Endodermal cell (in vitro differentiated cells): ENCODE data around the gene PLPP6. TPM values are rescaled to one million over a fixed set of nuclear protein-coding genes. Genes with fewer than 3 reads are reported as not detected.

ENCODE experiments used
- DNase-seq: peaks from one replicate; pipeline ENCODE4 v3.0.0-alpha.2; 2017
- H3K27ac ChIP-seq: 2 replicates; pipeline ENCODE4 v1.5.1; 2013; ENCODE audit warnings: mild to moderate bottlenecking, low read depth, low read length, moderate library complexity
- H3K27me3 ChIP-seq: 2 replicates; pipeline ENCODE4 v1.6.1; 2013; ENCODE audit warnings: mild to moderate bottlenecking, low read length, moderate library complexity; ENCODE audit not compliant: insufficient read depth, control insufficient read depth, poor library complexity, severe bottlenecking
- H3K36me3 ChIP-seq: 2 replicates; pipeline ENCODE4 v1.7.0; 2013; ENCODE audit warnings: mild to moderate bottlenecking, low read length, moderate library complexity; ENCODE audit not compliant: control insufficient read depth, insufficient read depth
- H3K4me1 ChIP-seq: one replicate; pipeline ENCODE4 v1.7.0; 2013; ENCODE audit warnings: low read length; ENCODE audit not compliant: control insufficient read depth, insufficient read depth
- H3K4me3 ChIP-seq: 2 replicates; pipeline ENCODE4 v1.5.1; 2013; ENCODE audit warnings: mild to moderate bottlenecking, low read length, moderate library complexity
- H3K9ac ChIP-seq: 2 replicates; pipeline ENCODE4 v1.6.1; 2013; ENCODE audit warnings: mild to moderate bottlenecking, low read length, moderate library complexity; ENCODE audit not compliant: poor library complexity, severe bottlenecking; ENCODE audit errors: extremely low read depth
- H3K9me3 ChIP-seq: 2 replicates; pipeline ENCODE4 v1.6.1; 2013; ENCODE audit warnings: mild to moderate bottlenecking, low read length, moderate library complexity; ENCODE audit not compliant: control insufficient read depth
- H3K27ac Mint-ChIP-seq: 2 replicates; pipeline ENCODE4 v1.8.0; 2020; ENCODE audit warnings: mixed read lengths
- H3K27me3 Mint-ChIP-seq: 2 replicates; pipeline ENCODE4 v1.8.0; 2021; ENCODE audit warnings: mild to moderate bottlenecking, mixed read lengths; ENCODE audit not compliant: insufficient read depth
- H3K36me3 Mint-ChIP-seq: 2 replicates; pipeline ENCODE4 v1.8.0; 2020; ENCODE audit warnings: low read depth, mixed read lengths
- H3K4me1 Mint-ChIP-seq: 2 replicates; pipeline ENCODE4 v1.8.0; 2020; ENCODE audit warnings: mixed read lengths
- H3K4me3 Mint-ChIP-seq: 2 replicates; pipeline ENCODE4 v1.8.0; 2020; ENCODE audit warnings: mild to moderate bottlenecking, moderate library complexity, mixed read lengths
- H3K9me3 Mint-ChIP-seq: 2 replicates; pipeline ENCODE4 v1.8.0; 2020; ENCODE audit warnings: mild to moderate bottlenecking, mixed read lengths
- WGBS, 2 experiments: methylation state at CpG; one replicate each; pipeline versions ENCODE4 v1.1.5 to v1.1.7; 2013; ENCODE audit warnings: missing lambda C conversion rate in 2 of 2, mixed read lengths in 1 of 2; ENCODE audit not compliant: insufficient coverage in 1 of 2, insufficient read length in 1 of 2; 5-methylcytosine and 5-hydroxymethylcytosine counted together
- total RNA-seq, 2 donors: library from RNA; stranded (reverse); fragmentation: NEBNext Ultra II Directional in 1 of 2; extraction: Animal tissue kit (Norgen Biotek cat#: 25700) in 1 of 2; gene quantifications; 2 replicates in 1 of 2; 3 replicates in 1 of 2; pipeline ENCODE4 v1.2.1, GENCODE V29; 2021
- TF ChIP-seq, protein P1 (sequence below): fragments of 200-600 bp; sonication (generic); conservative IDR thresholded peaks from 2 replicates; pipeline ENCODE4 v1.5.0; 2021; ENCODE audit warnings: antibody characterized with exemption, mild to moderate bottlenecking

PLPP6 gene
- total RNA-seq, 2 donors from 2014 or later, result 13.1 to 19.6 TPM

DNA sequence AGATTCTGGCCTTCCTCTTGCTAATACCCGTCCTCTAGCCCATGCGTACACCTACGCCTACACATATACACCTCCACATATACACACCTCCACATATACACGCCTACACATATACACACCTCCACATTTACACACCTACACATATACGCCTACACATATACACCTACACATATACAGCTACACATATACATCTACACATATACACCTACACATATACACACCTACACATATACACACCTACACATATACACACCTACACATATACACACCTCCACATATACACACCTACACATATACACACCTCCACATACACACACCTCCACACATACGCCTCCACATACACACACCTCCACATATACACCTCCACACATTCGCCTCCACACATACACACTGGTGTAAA is 51.8 kb downstream of the PLPP6 start:
- Mint-ChIP-seq H3K27me3 (no peaks in the 10 kb centered on the region), H3K27ac (no peak overlapping the region), H3K9me3 (peaks cover 5% of the 10 kb centered on the region), H3K4me1 (peaks cover under 1% of the 10 kb centered on the region), H3K4me3 (no peak overlapping the region), H3K36me3 (peaks cover 72% of the 10 kb centered on the region)
- Histone ChIP-seq H3K4me1 (no peaks in the 10 kb centered on the region), H3K27ac (no peak overlapping the region), H3K36me3 (peaks cover 82% of the 10 kb centered on the region), H3K9ac (no peak overlapping the region), H3K4me3 (no peak overlapping the region), H3K27me3 (no peaks in the 10 kb centered on the region), H3K9me3 (peaks cover 11% of the 10 kb centered on the region)
- WGBS, 2 experiments, result 62 to 80% methylated on average over 5 to 7 of the region's 7 CpGs
- no peak for DNase-seq
- TF ChIP-seq, protein P1, sequence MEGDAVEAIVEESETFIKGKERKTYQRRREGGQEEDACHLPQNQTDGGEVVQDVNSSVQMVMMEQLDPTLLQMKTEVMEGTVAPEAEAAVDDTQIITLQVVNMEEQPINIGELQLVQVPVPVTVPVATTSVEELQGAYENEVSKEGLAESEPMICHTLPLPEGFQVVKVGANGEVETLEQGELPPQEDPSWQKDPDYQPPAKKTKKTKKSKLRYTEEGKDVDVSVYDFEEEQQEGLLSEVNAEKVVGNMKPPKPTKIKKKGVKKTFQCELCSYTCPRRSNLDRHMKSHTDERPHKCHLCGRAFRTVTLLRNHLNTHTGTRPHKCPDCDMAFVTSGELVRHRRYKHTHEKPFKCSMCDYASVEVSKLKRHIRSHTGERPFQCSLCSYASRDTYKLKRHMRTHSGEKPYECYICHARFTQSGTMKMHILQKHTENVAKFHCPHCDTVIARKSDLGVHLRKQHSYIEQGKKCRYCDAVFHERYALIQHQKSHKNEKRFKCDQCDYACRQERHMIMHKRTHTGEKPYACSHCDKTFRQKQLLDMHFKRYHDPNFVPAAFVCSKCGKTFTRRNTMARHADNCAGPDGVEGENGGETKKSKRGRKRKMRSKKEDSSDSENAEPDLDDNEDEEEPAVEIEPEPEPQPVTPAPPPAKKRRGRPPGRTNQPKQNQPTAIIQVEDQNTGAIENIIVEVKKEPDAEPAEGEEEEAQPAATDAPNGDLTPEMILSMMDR, result no peak

GRCh38 chr9:4714266-4715016 is 52.3 kb downstream of the PLPP6 start:
- no peaks in the 10 kb centered on the region for H3K4me1 ChIP-seq
- Mint-ChIP-seq H3K4me1 (peaks cover 4% of the 10 kb centered on the region), H3K4me3 (no peak overlapping the region), H3K27ac (no peak overlapping the region), H3K27me3 (no peaks in the 10 kb centered on the region), H3K9me3 (peaks cover 5% of the 10 kb centered on the region), H3K36me3 (peaks cover 73% of the 10 kb centered on the region)
- H3K36me3 ChIP-seq, result peaks cover 80% of the 10 kb centered on the region
- no peaks in the 10 kb centered on the region for H3K27me3 ChIP-seq
- 91% methylated on average over 8 to 9 of the region's 9 CpGs for WGBS, 2 experiments
- no peak overlapping the region for H3K27ac ChIP-seq
- TF ChIP-seq, protein P1, result no peak
- H3K9me3 ChIP-seq, result peaks cover 11% of the 10 kb centered on the region
- no peak overlapping the region for H3K4me3 ChIP-seq
- DNase-seq, result no peak
- no peak overlapping the region for H3K9ac ChIP-seq

Other genes with a start within 250 kb of the PLPP6 start
- gene SLC1A1, start 171.8 kb upstream of the PLPP6 start, total RNA-seq, result 10 to 100 TPM in 1 of 2 donors, 1 to 10 TPM in 1; 5.5 to 11.3 TPM
- gene SPATA6L, start 4.2 kb downstream of the PLPP6 start, total RNA-seq, result 1 to 10 TPM; 1.2 to 2.0 TPM
- 10 to 100 TPM; 18.4 to 22.2 TPM for gene CDC37L1, start 17.3 kb downstream of the PLPP6 start, total RNA-seq
- 10 to 100 TPM; 51.5 to 59.8 TPM for gene AK3, start 78.9 kb downstream of the PLPP6 start, total RNA-seq
- 10 to 100 TPM; 13.2 to 18.6 TPM for gene RCL1, start 130.7 kb downstream of the PLPP6 start, total RNA-seq